Endometrium (tissue), 2 donors: ENCODE measurements around the gene IMP3.
"Not testable (repeated sequence)": the region's sequence is repeated elsewhere in the genome, so short reads cannot be mapped to it uniquely, and the experiment has no call there.

Experiments
- FAIRE-seq: peaks from 2 replicates; lab custom pipeline; 2012; peaks lifted over from hg19 to GRCh38; lab: Jason Lieb, UNC
- donor health status: control.
- donor health status: control.

IMP3 gene

GRCh38 chr15:75639709-75640482 is at the start of gene IMP3:
IMP3 (minus strand) TSS chr15:75640224; CDS start chr15:75640168, 56 bp downstream.
- FAIRE-seq: peak; percentile 92

- FAIRE-seq: not testable (repeated sequence)
Observed at GRCh38 chr15:75689429-75689828, 49.4 kb upstream of the IMP3 start.

DNA sequence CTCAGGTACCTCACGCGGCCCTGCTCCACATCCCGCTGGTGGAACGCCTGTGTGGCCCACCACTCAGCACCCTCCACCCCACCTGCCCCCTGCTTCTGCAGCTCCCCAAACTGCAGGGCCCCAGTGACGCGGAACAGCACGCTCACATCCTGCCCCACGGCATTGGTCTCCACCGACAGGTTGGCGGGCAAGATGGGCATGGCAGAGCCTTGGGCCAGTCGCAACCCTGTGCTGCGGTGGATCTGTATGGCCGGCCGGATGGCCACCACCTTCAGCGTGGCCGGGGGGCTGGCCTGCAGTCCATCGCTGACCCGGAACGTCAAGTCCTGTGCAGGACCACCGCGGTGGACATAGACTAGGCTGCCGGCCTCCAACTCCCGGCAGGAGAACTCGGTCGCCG is 48.8 kb upstream of the IMP3 start:
- FAIRE-seq: no peak

DNA sequence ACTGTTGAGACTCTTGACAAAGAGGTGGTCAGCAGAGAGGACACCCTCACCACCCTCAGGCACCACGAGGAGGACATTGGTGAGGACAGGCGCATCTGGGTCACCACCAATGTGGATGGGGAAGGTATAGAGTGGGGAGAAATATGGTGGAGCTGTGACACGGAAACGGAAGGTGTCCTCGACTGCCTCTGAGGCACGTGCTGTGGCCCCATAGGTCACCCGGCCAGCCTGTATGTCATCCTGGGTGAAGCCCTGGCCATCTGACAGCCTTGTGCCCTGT is 48.2 kb upstream of the IMP3 start:
- FAIRE-seq: no peak

DNA sequence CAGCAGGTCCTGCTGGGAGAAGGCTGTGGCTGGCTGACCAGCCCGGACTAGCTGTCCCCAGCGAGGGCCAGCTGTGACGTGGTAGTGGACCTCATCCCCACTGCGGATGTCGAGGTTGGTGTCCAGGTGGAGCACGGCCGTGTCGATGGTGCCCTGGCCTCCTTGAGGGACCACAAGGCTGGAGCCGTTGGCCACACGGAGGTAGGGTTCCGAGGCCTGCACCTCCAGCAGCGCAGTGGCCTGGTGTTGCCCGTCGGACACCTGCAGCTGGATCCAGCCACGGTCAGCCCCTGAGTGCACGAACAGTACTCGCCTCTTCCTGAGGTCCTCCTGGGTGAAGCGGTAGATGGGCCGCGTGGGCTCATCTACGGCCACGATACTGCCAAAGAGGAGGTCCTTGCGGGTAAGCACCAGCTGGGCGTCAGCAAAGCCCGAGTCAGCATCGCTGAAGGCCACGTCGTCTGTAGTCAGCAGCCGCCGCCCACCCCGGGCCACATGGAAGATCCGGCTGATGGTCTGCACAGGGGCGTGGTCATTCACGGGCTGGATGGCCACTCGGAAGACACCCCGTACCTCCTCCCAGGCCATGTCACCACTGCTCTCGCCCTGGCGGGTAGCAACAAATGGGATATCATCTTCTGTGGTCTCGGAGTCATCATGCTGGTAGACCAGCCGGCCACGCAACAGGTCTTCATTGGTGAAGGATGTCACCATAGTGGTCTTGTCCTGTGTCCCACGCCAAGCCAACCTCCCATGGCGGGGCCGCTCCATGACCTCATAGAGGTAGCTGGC is 47.7 kb upstream of the IMP3 start:
- no peak for FAIRE-seq

GRCh38 chr15:75686212-75686642 is 46.2 kb upstream of the IMP3 start:
- FAIRE-seq: not testable (repeated sequence)

DNA sequence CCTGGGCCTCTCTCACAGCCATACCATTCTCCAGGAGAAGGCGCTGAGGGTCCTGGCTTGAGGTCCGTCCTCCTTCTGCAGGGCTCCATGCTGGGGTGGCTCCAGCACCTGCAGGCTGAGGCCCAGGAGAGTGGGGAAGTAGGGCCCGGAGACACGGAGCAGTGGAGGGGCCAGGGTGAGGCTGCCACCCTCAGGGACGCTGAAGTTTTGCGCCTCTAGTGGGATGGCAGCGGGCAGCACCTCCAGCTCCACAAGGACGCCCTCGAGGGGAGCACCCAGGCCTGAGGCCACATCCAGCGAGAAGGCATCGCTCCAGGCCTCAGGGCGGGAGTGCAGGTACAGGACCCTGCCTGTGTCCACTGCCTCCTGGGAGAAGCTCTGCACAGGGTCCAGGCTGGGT is 45.2 kb upstream of the IMP3 start:
- no peak for FAIRE-seq

- FAIRE-seq: no peak
Observed at GRCh38 chr15:75684648-75685047, 44.6 kb upstream of the IMP3 start.

GRCh38 chr15:75683646-75684312 is 43.8 kb upstream of the IMP3 start:
- not testable (repeated sequence) for FAIRE-seq

GRCh38 chr15:75682181-75683135 is 42.4 kb upstream of the IMP3 start:
- FAIRE-seq: no peak

GRCh38 chr15:75680007-75680789 is 40.2 kb upstream of the IMP3 start:
- no peak for FAIRE-seq

DNA sequence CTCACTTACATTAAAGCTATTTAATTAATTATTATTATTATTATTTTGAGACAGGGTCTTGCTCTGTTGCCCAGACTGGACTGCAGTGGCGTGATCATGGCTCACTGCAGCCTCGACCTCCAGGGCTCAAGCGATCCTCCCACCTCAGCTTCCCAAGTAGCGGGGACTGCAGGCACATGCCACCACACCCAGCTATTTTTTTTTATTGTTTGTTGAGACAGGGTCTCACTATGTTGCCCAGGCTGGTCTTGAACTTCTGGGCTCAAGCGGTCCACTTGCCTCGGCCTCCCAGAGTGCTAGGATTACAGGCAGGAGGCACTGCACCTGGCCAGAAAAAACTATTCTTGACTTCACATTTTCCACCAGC is 38.3 kb upstream of the IMP3 start:
- not testable (repeated sequence) for FAIRE-seq

DNA sequence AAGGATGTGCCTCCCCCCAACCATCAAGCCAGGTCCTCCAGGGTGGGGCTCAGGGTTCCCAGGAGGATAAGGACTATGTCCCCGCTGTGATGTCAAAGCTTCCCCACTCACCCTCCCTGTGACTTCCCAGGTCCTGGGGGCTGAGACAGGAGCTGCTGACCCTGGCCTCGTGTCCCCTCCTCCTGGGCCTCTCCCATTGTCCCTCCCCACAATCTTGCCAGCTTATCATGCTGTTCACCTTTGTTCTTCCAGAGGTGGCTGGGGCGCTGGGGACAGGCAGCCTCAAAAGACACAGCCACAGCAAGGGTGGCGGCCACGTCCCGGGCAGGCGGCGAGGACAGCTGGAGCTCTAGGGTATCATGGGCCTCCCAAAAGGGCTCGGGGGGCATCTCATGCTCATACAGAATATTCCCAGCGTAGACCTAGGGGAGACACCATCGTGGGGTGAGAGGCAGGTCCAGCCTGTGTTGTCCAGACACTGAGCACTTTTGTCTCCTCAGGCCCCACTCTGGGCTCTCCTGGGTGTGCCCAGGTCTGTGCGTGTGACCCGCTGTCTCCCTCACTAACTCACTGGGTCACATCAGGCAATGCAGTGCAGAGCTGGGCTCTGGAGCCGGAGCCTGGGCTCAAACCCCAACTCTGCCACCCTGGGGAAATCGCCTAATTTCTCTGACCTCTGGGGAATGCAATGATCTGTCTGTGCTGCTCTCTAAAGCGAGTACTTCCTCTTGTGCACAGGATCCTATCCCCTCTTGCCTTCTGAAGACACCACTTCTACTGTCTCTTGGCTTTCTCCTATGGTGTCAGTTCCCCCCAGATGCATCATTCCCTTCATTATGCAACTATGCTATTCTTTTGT is 37.7 kb upstream of the IMP3 start:
- FAIRE-seq: no peak

GRCh38 chr15:75676688-75677464 is 36.9 kb upstream of the IMP3 start:
- no peak for FAIRE-seq

DNA sequence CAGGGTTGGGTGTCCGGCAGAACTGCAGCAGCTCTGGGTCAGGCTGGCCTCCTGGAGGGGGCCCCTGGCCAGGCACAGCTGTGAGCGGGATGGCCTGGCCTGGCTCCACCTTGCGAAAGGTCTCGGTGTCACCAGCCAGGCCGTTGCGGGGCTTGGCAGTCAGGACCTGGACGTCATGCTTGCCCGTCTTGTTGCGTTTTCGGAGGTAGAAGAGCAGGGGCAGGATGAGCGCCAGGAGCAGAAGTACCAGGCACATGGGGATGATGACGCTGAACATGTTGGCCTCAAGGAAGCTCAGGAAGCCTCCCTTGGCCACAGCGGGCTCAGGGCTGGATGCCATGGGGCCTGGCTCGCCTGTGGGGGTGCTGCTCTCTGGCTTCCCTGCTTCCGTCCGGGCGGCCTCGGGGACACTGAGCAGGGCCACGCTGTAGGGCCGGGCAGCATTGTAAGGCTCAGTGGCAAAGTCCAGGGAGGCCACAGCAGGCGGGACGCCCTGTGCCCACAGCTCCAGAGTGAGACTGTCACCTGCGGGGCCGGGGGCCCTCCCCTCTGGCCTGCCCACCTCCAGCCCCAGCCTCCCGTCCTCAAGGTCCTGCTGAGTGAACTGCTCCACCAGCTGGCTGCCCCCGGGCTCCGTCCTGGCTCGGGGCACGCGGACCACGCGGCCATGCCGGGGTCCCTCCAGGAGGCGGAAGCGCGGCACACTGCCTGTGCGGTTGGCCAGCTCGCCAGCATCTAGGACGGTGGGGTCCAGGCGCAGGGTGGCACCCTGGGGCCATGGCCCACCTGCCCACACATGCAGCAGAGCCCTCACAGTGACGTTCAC is 35.8 kb upstream of the IMP3 start:
- FAIRE-seq: no peak

GRCh38 chr15:75674366-75674765 is 34.3 kb upstream of the IMP3 start:
- no peak for FAIRE-seq

DNA sequence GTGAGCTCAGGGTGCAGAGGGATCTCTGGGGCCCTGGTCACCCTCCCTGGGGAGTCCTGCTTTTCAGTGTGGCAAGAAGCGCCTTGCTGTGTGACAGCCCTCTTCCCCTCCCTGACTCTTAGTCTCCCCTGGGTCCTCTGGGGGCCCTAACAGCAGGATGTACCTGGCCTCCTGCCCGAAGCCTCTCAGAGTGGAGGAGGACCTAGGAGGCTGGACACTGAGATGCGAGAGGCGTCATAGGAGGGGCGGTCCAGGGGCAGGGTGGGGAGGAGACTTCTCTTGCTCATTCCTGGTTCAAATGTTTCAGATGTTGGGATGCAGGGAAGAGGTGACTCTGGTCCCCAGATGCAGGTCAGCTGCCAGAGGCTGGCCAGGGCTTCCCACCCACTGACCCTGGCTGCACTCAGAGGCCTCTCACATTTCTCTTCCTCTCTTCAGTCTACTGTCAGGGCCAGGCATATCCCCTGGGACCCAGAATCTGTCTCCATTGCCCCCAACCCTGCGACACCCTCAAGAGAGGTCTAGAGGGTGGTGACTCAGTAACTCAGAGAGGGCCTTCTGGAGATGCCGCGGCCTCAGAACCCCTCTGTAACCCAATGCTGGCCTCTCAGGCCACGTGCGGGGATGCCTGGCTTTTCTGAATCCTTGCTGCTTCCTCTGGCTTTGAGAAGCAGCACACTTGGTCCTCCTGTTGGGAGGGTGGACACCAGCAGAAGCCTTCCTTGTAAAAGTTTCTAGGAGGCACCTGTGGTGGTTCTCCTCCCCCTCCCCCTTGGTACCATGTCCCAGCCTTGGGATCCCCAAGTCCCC is 33.6 kb upstream of the IMP3 start:
- no peak for FAIRE-seq
